Mesenchymal stem cell (in vitro differentiated cells and primary cell): ENCODE results near the gene IFNG.

Experiments
- DNase-seq: peaks from one replicate; pipeline ENCODE4 v3.0.0-alpha.2; 2013
- H2AFZ ChIP-seq: one replicate; pipeline ENCODE4 v1.6.1; 2013; ENCODE audit warnings: low read depth, mild to moderate bottlenecking, control low read depth, inconsistent platforms, low read length, moderate library complexity
- H2AK5ac ChIP-seq: 2 replicates; pipeline ENCODE4 v1.6.1; 2013; ENCODE audit warnings: low read length, moderate library complexity, mild to moderate bottlenecking, inconsistent platforms; ENCODE audit not compliant: severe bottlenecking
- H2BK120ac ChIP-seq: one replicate; pipeline ENCODE4 v1.6.1; 2013; ENCODE audit warnings: low read depth, mild to moderate bottlenecking, inconsistent platforms, low read length, moderate library complexity
- H2BK12ac ChIP-seq, 2 experiments: one replicate each; pipeline ENCODE4 v1.6.1; 2013; ENCODE audit warnings: inconsistent platforms in 2 of 2, low read length in 2 of 2, mild to moderate bottlenecking in 2 of 2, moderate library complexity in 2 of 2, control low read depth in 1 of 2
- H2BK15ac ChIP-seq: one replicate; pipeline ENCODE4 v1.6.1; 2013; ENCODE audit warnings: mild to moderate bottlenecking, low read depth, inconsistent platforms; ENCODE audit not compliant: poor library complexity, severe bottlenecking
- H2BK5ac ChIP-seq: 2 replicates; pipeline ENCODE4 v1.6.1; 2013; ENCODE audit warnings: low read depth, mild to moderate bottlenecking, low read length, control low read depth, inconsistent platforms; ENCODE audit not compliant: poor library complexity, severe bottlenecking
- H3K14ac ChIP-seq, 2 experiments: one replicate each; pipeline ENCODE4 v1.6.1; 2013; ENCODE audit warnings: inconsistent platforms in 2 of 2, low read length in 2 of 2, control low read depth in 1 of 2, mild to moderate bottlenecking in 1 of 2, moderate library complexity in 1 of 2
- H3K18ac ChIP-seq, 2 experiments: one replicate each; pipeline ENCODE4 v1.6.1; 2013; ENCODE audit warnings: inconsistent platforms in 2 of 2, low read length in 2 of 2, control low read depth in 1 of 2, low read depth in 1 of 2, mild to moderate bottlenecking in 1 of 2
- H3K23ac ChIP-seq, 2 experiments: one replicate each; pipeline ENCODE4 v1.6.1; 2013; ENCODE audit warnings: inconsistent platforms in 2 of 2, low read length in 2 of 2, mild to moderate bottlenecking in 2 of 2, moderate library complexity in 2 of 2, control low read depth in 1 of 2
- H3K27ac ChIP-seq: 2 replicates; pipeline ENCODE4 v1.5.1; 2013; ENCODE audit warnings: mild to moderate bottlenecking, moderate library complexity, low read length, control low read depth, inconsistent platforms; ENCODE audit not compliant: poor library complexity, severe bottlenecking
- H3K27me3 ChIP-seq, 2 experiments: 2 replicates each; pipeline versions ENCODE4 v1.6.1 to v1.7.0; 2013; ENCODE audit warnings: low read length in 2 of 2, mild to moderate bottlenecking in 2 of 2, moderate library complexity in 2 of 2, control low read depth in 1 of 2, inconsistent platforms in 1 of 2; ENCODE audit not compliant: control insufficient read depth in 1 of 2, insufficient read depth in 1 of 2
- H3K36me3 ChIP-seq, 2 experiments: 2 replicates each; pipeline versions ENCODE4 v1.6.1 to v1.7.0; 2013; ENCODE audit warnings: low read length in 2 of 2, control low read depth in 1 of 2, inconsistent platforms in 1 of 2, low read depth in 1 of 2, mild to moderate bottlenecking in 1 of 2; ENCODE audit not compliant: insufficient read depth in 2 of 2, control insufficient read depth in 1 of 2
- H3K4ac ChIP-seq, 2 experiments: one replicate each; pipeline ENCODE4 v1.6.1; 2013; ENCODE audit warnings: inconsistent platforms in 2 of 2, low read length in 2 of 2, mild to moderate bottlenecking in 2 of 2, moderate library complexity in 2 of 2, control low read depth in 1 of 2, low read depth in 1 of 2
- H3K4me1 ChIP-seq: 2 replicates; pipeline ENCODE4 v1.6.1; 2013; ENCODE audit warnings: low read depth, low read length, control low read depth; ENCODE audit not compliant: control insufficient read depth, insufficient read depth
- H3K4me2 ChIP-seq: 2 replicates; pipeline ENCODE4 v1.6.1; 2013; ENCODE audit warnings: low read length, mild to moderate bottlenecking, inconsistent platforms; ENCODE audit not compliant: poor library complexity, severe bottlenecking
- H3K4me3 ChIP-seq, 2 experiments: 2 replicates each; pipeline versions ENCODE4 v1.5.1 to v1.7.0; 2013; ENCODE audit warnings: low read length in 2 of 2, mild to moderate bottlenecking in 2 of 2, control low read depth in 1 of 2, low read depth in 1 of 2; ENCODE audit not compliant: insufficient read depth in 1 of 2
- H3K79me1 ChIP-seq: replicated peaks from 2 replicates; pipeline ENCODE4 v1.6.1; 2013; ENCODE audit warnings: mild to moderate bottlenecking, control low read depth, low read length, inconsistent platforms; ENCODE audit not compliant: poor library complexity, severe bottlenecking
- H3K9ac ChIP-seq: 2 replicates; pipeline ENCODE4 v1.7.0; 2013; ENCODE audit warnings: mild to moderate bottlenecking, low read length, moderate library complexity
- H3K9me3 ChIP-seq: 2 replicates; pipeline ENCODE4 v1.7.0; 2013; ENCODE audit warnings: mild to moderate bottlenecking, low read length; ENCODE audit not compliant: control insufficient read depth
- H4K8ac ChIP-seq: one replicate; pipeline ENCODE4 v1.6.1; 2013; ENCODE audit warnings: inconsistent platforms, mild to moderate bottlenecking, low read length, moderate library complexity
- H4K91ac ChIP-seq: one replicate; pipeline ENCODE4 v1.6.1; 2013; ENCODE audit warnings: mild to moderate bottlenecking, low read length, inconsistent platforms
- WGBS: methylation state at CpG from one replicate; pipeline ENCODE4 v1.1.7; 2013; ENCODE audit warnings: mixed read lengths; 5-methylcytosine and 5-hydroxymethylcytosine counted together

The IFNG gene

GRCh38 chr12:68148261-68148951, 11.1 kb downstream of the IFNG start:
- Histone ChIP-seq H2BK5ac (no peak overlapping the region), H3K79me1 (no peaks in the 10 kb centered on the region), H3K23ac (no peak overlapping the region), H2BK120ac (no peak overlapping the region), H2BK15ac (no peak overlapping the region), H4K8ac (no peak overlapping the region), H4K91ac (no peak overlapping the region), H3K4me2 (no peak overlapping the region), H3K36me3 (no peaks in the 10 kb centered on the region), H3K9me3 (no peaks in the 10 kb centered on the region), H3K4ac (no peak overlapping the region), H3K4me3 (no peak overlapping the region), H3K9ac (no peak overlapping the region), H3K27me3 (peaks cover 8 to 21% of the 10 kb centered on the region in 2 experiments), H3K18ac (no peak overlapping the region), H3K27ac (no peak overlapping the region), H2BK12ac (no peak overlapping the region), H2AFZ (no peak overlapping the region), H3K14ac (no peak overlapping the region), H2AK5ac (no peak overlapping the region), H3K4me1 (no peaks in the 10 kb centered on the region)
- DNase-seq, result no peak
- WGBS, result 86% methylated on average over 6 of the region's 7 CpGs

- Histone ChIP-seq H3K4me3 (no peak overlapping the region), H3K4me2 (no peak overlapping the region), H2BK5ac (no peak overlapping the region), H3K27ac (no peak overlapping the region), H3K23ac (no peak overlapping the region), H3K14ac (no peak overlapping the region), H4K8ac (no peak overlapping the region), H3K79me1 (no peaks in the 10 kb centered on the region), H3K4ac (no peak overlapping the region), H3K36me3 (no peaks in the 10 kb centered on the region), H2BK12ac (no peak overlapping the region), H3K9ac (no peak overlapping the region), H3K18ac (no peak overlapping the region), H3K4me1 (no peaks in the 10 kb centered on the region), H4K91ac (no peak overlapping the region), H2BK120ac (no peak overlapping the region), H2AK5ac (no peak overlapping the region), H3K27me3 (peaks cover 5 to 29% of the 10 kb centered on the region in 2 experiments), H2AFZ (no peak overlapping the region), H2BK15ac (no peak overlapping the region), H3K9me3 (no peaks in the 10 kb centered on the region)
- no peak for DNase-seq
Measured at GRCh38 chr12:68140556-68140955, 19.0 kb downstream of the IFNG start.

GRCh38 chr12:68139941-68140340, 19.6 kb downstream of the IFNG start:
- no peaks in the 10 kb centered on the region for H3K4me1 ChIP-seq
- H2AK5ac ChIP-seq, result no peak overlapping the region
- DNase-seq, result no peak
- no peaks in the 10 kb centered on the region for H3K9me3 ChIP-seq
- H3K36me3 ChIP-seq, result no peaks in the 10 kb centered on the region
- no peak overlapping the region for H4K8ac ChIP-seq
- H2BK15ac ChIP-seq, result no peak overlapping the region
- H3K4me2 ChIP-seq, result no peak overlapping the region
- no peaks in the 10 kb centered on the region for H3K79me1 ChIP-seq
- no peak overlapping the region for H2BK120ac ChIP-seq
- no peak overlapping the region for H2BK12ac ChIP-seq
- no peak overlapping the region for H3K4me3 ChIP-seq
- H2BK5ac ChIP-seq, result no peak overlapping the region
- no peak overlapping the region for H3K9ac ChIP-seq
- H3K18ac ChIP-seq, result no peak overlapping the region
- H3K14ac ChIP-seq, result no peak overlapping the region
- H2AFZ ChIP-seq, result no peak overlapping the region
- no peak overlapping the region for H3K27ac ChIP-seq
- 75% methylated on average over 1 of the region's 1 CpG for WGBS
- H3K23ac ChIP-seq, result no peak overlapping the region
- H3K4ac ChIP-seq, result no peak overlapping the region
- no peak overlapping the region for H4K91ac ChIP-seq
- peaks cover 5 to 29% of the 10 kb centered on the region in 2 experiments for H3K27me3 ChIP-seq

- H3K4ac ChIP-seq, result no peak overlapping the region
- 20% methylated on average over 1 of the region's 1 CpG for WGBS
- H3K27ac ChIP-seq, result no peak overlapping the region
- no peak overlapping the region for H3K18ac ChIP-seq
- no peak overlapping the region for H3K23ac ChIP-seq
- no peak overlapping the region for H4K91ac ChIP-seq
- no peaks in the 10 kb centered on the region for H3K36me3 ChIP-seq
- H2AK5ac ChIP-seq, result no peak overlapping the region
- H3K9ac ChIP-seq, result no peak overlapping the region
- H3K14ac ChIP-seq, result no peak overlapping the region
- peaks cover 5 to 29% of the 10 kb centered on the region in 2 experiments for H3K27me3 ChIP-seq
- no peaks in the 10 kb centered on the region for H3K79me1 ChIP-seq
- H4K8ac ChIP-seq, result no peak overlapping the region
- H3K9me3 ChIP-seq, result no peaks in the 10 kb centered on the region
- no peak overlapping the region for H3K4me3 ChIP-seq
- H3K4me1 ChIP-seq, result no peaks in the 10 kb centered on the region
- no peak overlapping the region for H2BK12ac ChIP-seq
- H2AFZ ChIP-seq, result no peak overlapping the region
- no peak for DNase-seq
- H2BK5ac ChIP-seq, result no peak overlapping the region
- H2BK15ac ChIP-seq, result no peak overlapping the region
- no peak overlapping the region for H3K4me2 ChIP-seq
- H2BK120ac ChIP-seq, result no peak overlapping the region
Measured at GRCh38 chr12:68139001-68139400, 20.5 kb downstream of the IFNG start.
